DND-41 (cell line): ENCODE measurements around the gene KRTAP9-1.
"Not testable (repeated sequence)": the region's sequence is repeated elsewhere in the genome, so short reads cannot be mapped to it uniquely, and the experiment has no call there.

Experiments used
- ATAC-seq: fragments of 200-7000 bp; cut with Tn5 transposase; 3 replicates; pipeline ENCODE4 v1.9.1; 2021; ENCODE audit warnings: low read depth; ENCODE audit not compliant: insufficient read depth
- DNase-seq: peaks from one replicate; pipeline ENCODE4 v3.0.0-alpha.2; 2020
- H2AFZ ChIP-seq: 2 replicates; pipeline ENCODE4 v1.6.0; 2012; ENCODE audit warnings: low read depth, low read length
- H3K27ac ChIP-seq: 2 replicates; pipeline ENCODE4 v1.5.1; 2012; ENCODE audit warnings: low read length, inconsistent platforms
- H3K27me3 ChIP-seq: fragments of 200-600 bp; sonication (generic); 2 replicates; pipeline ENCODE4 v1.6.0; 2012; ENCODE audit warnings: low read length, mild to moderate bottlenecking, inconsistent platforms; ENCODE audit not compliant: insufficient read depth, poor library complexity
- H3K36me3 ChIP-seq: 2 replicates; pipeline ENCODE4 v1.5.1; 2012; ENCODE audit warnings: low read length, inconsistent platforms; ENCODE audit not compliant: insufficient read depth
- H3K4me1 ChIP-seq: 2 replicates; pipeline ENCODE4 v1.5.1; 2012; ENCODE audit warnings: mild to moderate bottlenecking, low read length; ENCODE audit not compliant: insufficient read depth
- H3K4me2 ChIP-seq: 2 replicates; pipeline ENCODE4 v1.6.0; 2012; ENCODE audit warnings: mild to moderate bottlenecking, moderate library complexity, low read length, inconsistent platforms; ENCODE audit not compliant: insufficient read depth
- H3K4me3 ChIP-seq, 2 experiments: fragments of 200-600 bp in 1 of 2; shearing (Covaris generic) in 1 of 2; 2 replicates each; pipeline ENCODE4 v1.5.1; 2012 to 2016; ENCODE audit warnings: inconsistent platforms in 2 of 2, low read length in 2 of 2, mild to moderate bottlenecking in 2 of 2, low read depth in 1 of 2, moderate library complexity in 1 of 2
- H3K79me2 ChIP-seq: 2 replicates; pipeline ENCODE4 v1.6.0; 2012; ENCODE audit warnings: low read length, inconsistent platforms; ENCODE audit not compliant: insufficient read depth
- H3K9ac ChIP-seq: 2 replicates; pipeline ENCODE4 v1.6.0; 2012; ENCODE audit warnings: low read depth, mild to moderate bottlenecking, inconsistent platforms, low read length, moderate library complexity
- H3K9me3 ChIP-seq: 2 replicates; pipeline ENCODE4 v1.5.1; 2012; ENCODE audit warnings: low read length, moderate library complexity, mild to moderate bottlenecking, inconsistent platforms; ENCODE audit not compliant: insufficient read depth, severe bottlenecking
- H4K20me1 ChIP-seq: 2 replicates; pipeline ENCODE4 v1.6.0; 2012; ENCODE audit warnings: low read length; ENCODE audit not compliant: insufficient read depth
- EZH2 ChIP-seq: IDR thresholded peaks from 3 replicates; pipeline ENCODE4 v1.6.1; 2012; ENCODE audit warnings: borderline replicate concordance, low read depth, mild to moderate bottlenecking, moderate library complexity, low read length, inconsistent platforms; ENCODE audit not compliant: severe bottlenecking
- TF ChIP-seq, protein P1 (sequence below): IDR thresholded peaks from 2 replicates; pipeline ENCODE4 v1.5.1; 2012; ENCODE audit warnings: borderline replicate concordance, low read length, moderate library complexity, mild to moderate bottlenecking; ENCODE audit not compliant: poor library complexity, severe bottlenecking; ENCODE audit errors: extremely low read depth

KRTAP9-1 gene

GRCh38 chr17:41145261-41145660 lies 44.4 kb upstream of the KRTAP9-1 start:
- Histone ChIP-seq H3K9ac (no peak overlapping the region), H2AFZ (no peak overlapping the region), H3K4me2 (no peak overlapping the region), H3K36me3 (no peaks in the 10 kb centered on the region), H3K79me2 (no peaks in the 10 kb centered on the region), H3K9me3 (peaks cover 13% of the 10 kb centered on the region), H3K4me3 (no peak overlapping the region), H3K27ac (no peak overlapping the region), H3K4me1 (no peaks in the 10 kb centered on the region), H3K27me3 (no peaks in the 10 kb centered on the region), H4K20me1 (no peaks in the 10 kb centered on the region)
- ATAC-seq (no peak), DNase-seq (no peak)
- TF ChIP-seq, protein P1, sequence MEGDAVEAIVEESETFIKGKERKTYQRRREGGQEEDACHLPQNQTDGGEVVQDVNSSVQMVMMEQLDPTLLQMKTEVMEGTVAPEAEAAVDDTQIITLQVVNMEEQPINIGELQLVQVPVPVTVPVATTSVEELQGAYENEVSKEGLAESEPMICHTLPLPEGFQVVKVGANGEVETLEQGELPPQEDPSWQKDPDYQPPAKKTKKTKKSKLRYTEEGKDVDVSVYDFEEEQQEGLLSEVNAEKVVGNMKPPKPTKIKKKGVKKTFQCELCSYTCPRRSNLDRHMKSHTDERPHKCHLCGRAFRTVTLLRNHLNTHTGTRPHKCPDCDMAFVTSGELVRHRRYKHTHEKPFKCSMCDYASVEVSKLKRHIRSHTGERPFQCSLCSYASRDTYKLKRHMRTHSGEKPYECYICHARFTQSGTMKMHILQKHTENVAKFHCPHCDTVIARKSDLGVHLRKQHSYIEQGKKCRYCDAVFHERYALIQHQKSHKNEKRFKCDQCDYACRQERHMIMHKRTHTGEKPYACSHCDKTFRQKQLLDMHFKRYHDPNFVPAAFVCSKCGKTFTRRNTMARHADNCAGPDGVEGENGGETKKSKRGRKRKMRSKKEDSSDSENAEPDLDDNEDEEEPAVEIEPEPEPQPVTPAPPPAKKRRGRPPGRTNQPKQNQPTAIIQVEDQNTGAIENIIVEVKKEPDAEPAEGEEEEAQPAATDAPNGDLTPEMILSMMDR = no peak
- no peak for TF ChIP-seq EZH2

DNA sequence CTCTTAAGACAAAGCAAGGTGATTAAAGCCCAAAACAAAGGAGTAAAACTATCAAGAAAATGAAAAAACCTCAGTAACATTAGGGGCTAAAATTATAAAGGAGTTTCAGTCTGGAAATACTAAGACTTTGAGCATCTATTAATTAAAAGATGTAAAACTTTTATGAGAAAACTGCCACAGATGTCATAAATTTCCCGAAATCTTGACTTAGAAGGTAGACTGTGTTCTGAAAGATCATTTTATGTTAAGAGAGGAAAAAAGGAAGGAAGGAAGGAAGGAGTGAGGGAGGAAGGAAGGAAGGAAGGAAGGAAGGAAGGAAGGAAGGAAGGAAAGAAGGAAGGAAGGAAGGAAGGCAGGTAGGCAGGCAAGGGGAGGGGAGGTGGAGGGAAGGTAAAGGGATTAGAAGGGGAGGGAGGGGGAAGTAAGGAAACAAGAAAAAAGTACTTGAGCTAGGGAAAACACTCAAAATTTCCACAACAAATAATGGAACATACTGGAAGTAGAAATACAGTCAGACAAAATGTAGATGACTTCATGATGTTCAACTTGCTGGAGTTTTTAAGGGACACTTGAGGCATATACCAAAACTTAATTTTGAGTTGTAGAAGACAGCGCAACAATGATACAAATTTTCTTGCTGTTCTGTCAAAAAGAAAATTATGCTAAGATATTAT lies 42.0 kb upstream of the KRTAP9-1 start:
- H3K27ac ChIP-seq = no peak overlapping the region
- peaks cover 2% of the 10 kb centered on the region for H3K27me3 ChIP-seq
- H4K20me1 ChIP-seq = no peaks in the 10 kb centered on the region
- TF ChIP-seq EZH2 = no peak
- TF ChIP-seq, protein P1 = no peak
- H2AFZ ChIP-seq = no peak overlapping the region
- H3K4me1 ChIP-seq = no peaks in the 10 kb centered on the region
- no peak overlapping the region for H3K4me3 ChIP-seq
- H3K79me2 ChIP-seq = no peaks in the 10 kb centered on the region
- no peak overlapping the region for H3K4me2 ChIP-seq
- H3K36me3 ChIP-seq = no peaks in the 10 kb centered on the region
- DNase-seq = no peak
- no peak for ATAC-seq
- H3K9ac ChIP-seq = no peak overlapping the region
- H3K9me3 ChIP-seq = peaks cover 6% of the 10 kb centered on the region

GRCh38 chr17:41148971-41149651 lies 40.6 kb upstream of the KRTAP9-1 start:
- not testable (repeated sequence) for H3K4me2 ChIP-seq, H3K79me2 ChIP-seq, H3K9me3 ChIP-seq, H3K9ac ChIP-seq, ATAC-seq, H3K4me3 ChIP-seq, H3K27ac ChIP-seq, H3K4me1 ChIP-seq, H3K36me3 ChIP-seq, DNase-seq, H2AFZ ChIP-seq, H4K20me1 ChIP-seq, H3K27me3 ChIP-seq

DNA sequence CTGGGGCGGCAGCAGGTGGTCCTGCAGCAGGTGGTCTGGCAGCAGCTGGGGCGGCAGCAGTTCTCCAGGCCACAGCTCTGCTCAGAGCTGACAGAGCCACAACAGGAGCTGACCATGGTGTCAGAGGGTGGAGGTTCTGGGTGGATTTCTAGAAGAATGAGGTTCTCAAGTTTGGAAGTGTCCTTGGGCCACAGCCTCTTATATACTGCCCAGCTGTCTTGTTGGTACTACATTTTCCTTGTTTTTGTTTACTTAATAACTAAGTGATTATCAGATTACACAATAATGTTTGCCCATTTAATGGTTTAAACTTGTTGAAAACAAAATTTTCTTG lies 40.1 kb upstream of the KRTAP9-1 start, which contains the start of gene KRTAP4-5:
TSS of gene KRTAP4-5 (minus strand) at position 174 of the 334 bp plus-strand sequence. CDS start at position 116, 58 bp downstream.
- no peaks in the 10 kb centered on the region for H3K79me2 ChIP-seq
- H3K27me3 ChIP-seq = peaks cover 10% of the 10 kb centered on the region
- H3K27ac ChIP-seq = no peak within 1 kb of the TSS
- H3K4me2 ChIP-seq = no peak within 1 kb of the TSS
- H2AFZ ChIP-seq = no peak within 1 kb of the TSS
- H3K36me3 ChIP-seq = no peaks in the 10 kb centered on the region
- no peak for TF ChIP-seq EZH2
- TF ChIP-seq, protein P1 = no peak
- DNase-seq = no peak
- no peaks in the 10 kb centered on the region for H3K9me3 ChIP-seq
- no peak within 1 kb of the TSS for H3K9ac ChIP-seq
- no peaks in the 10 kb centered on the region for H3K4me1 ChIP-seq
- ATAC-seq = no peak
- no peak within 1 kb of the TSS for H3K4me3 ChIP-seq
- H4K20me1 ChIP-seq = no peaks in the 10 kb centered on the region
